SH-SY5Y (cell line): ENCODE measurements around the gene ST8SIA6.

ENCODE experiments used
- GATA2 ChIP-seq: IDR thresholded peaks from 2 replicates; pipeline ENCODE4 v1.6.1; 2011; ENCODE audit warnings: mild to moderate bottlenecking, low read depth, low read length
- GATA3 ChIP-seq: IDR thresholded peaks from 2 replicates; pipeline ENCODE4 v1.6.1; 2011; ENCODE audit warnings: low read depth, mild to moderate bottlenecking, low read length, moderate library complexity

GRCh38 chr10:17375936-17376584 lies 78.3 kb downstream of the ST8SIA6 start:
- TF ChIP-seq GATA3 (no peak), GATA2 (no peak)
